Measurements from ENCODE around the gene NTRK2. TPM values are rescaled to one million over a fixed set of nuclear protein-coding genes. Genes with fewer than 3 reads are reported as not detected.

Gene NTRK2
- total RNA-seq, 1 donor from 2014 or later: 0.07 TPM

DNA sequence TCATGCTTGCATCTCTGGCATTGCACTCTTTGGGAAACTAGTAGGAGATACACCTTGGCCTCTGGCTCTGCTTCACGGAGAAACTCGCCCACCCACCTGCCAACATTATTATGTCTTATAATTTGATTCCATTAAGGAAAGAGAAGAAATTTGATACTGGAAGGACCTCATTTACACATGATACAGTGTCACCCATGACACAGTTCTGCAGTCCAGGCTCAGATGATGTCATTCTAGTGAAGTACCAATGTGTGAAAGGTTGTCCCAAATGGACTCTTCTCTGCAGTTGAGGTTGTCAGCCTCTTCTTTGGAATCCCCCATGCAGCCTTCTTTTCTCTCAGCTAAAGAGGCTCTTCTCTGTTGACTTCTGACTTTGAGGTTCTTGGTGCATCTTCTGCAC lies 329.1 kb downstream of the NTRK2 start:
- peaks cover 8% of the 10 kb centered on the region for H3K9me3 Mint-ChIP-seq
- H3K4me3 Mint-ChIP-seq: no peak overlapping the region
- H3K27me3 Mint-ChIP-seq: no peaks in the 10 kb centered on the region
- H3K36me3 Mint-ChIP-seq (ENCODE audit: low read depth): no peaks in the 10 kb centered on the region
- CTCF ChIA-PET: no interaction called here
- POLR2A ChIA-PET: no interaction called here
- TF ChIP-seq, protein P1, sequence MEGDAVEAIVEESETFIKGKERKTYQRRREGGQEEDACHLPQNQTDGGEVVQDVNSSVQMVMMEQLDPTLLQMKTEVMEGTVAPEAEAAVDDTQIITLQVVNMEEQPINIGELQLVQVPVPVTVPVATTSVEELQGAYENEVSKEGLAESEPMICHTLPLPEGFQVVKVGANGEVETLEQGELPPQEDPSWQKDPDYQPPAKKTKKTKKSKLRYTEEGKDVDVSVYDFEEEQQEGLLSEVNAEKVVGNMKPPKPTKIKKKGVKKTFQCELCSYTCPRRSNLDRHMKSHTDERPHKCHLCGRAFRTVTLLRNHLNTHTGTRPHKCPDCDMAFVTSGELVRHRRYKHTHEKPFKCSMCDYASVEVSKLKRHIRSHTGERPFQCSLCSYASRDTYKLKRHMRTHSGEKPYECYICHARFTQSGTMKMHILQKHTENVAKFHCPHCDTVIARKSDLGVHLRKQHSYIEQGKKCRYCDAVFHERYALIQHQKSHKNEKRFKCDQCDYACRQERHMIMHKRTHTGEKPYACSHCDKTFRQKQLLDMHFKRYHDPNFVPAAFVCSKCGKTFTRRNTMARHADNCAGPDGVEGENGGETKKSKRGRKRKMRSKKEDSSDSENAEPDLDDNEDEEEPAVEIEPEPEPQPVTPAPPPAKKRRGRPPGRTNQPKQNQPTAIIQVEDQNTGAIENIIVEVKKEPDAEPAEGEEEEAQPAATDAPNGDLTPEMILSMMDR (IDR thresholded peaks at IDR 0.05): no peak
- H3K27ac Mint-ChIP-seq: no peak overlapping the region
- no peak for ATAC-seq (ENCODE audit: low read depth)
- intact Hi-C loops (cut with micrococcal nuclease): no loop called here
- no peaks in the 10 kb centered on the region for H3K4me1 Mint-ChIP-seq
- DNase-seq: no peak

DNA sequence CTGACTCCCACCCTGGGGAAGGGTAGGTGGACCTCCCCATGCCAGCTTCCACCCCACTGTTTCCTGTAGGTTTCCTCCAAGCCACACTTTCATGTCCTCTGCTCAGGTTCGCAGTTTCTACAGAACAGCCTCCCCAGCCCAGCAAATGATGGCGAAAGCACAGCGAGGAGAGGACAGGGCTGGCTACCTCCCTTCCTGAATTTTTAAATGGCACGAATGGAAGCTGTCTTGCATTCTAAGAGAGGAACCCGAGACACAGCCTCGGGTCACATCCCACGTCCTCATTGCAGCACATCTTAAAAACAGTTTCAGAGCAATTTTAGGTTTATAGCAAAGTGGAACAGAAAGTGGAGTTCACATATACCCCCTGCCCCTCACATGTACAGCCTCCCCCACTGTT lies 330.3 kb downstream of the NTRK2 start:
- Mint-ChIP-seq H3K27ac (no peak overlapping the region), H3K9me3 (peaks cover 8% of the 10 kb centered on the region), H3K36me3 (ENCODE audit: low read depth) (no peaks in the 10 kb centered on the region), H3K4me1 (no peaks in the 10 kb centered on the region), H3K27me3 (no peaks in the 10 kb centered on the region), H3K4me3 (no peak overlapping the region)
- intact Hi-C loops (cut with micrococcal nuclease): no loop called here
- no peak for DNase-seq
- POLR2A ChIA-PET: no interaction called here
- CTCF ChIA-PET: no interaction called here
- TF ChIP-seq, protein P1 (IDR thresholded peaks at IDR 0.05): no peak
- no peak for ATAC-seq (ENCODE audit: low read depth)

DNA sequence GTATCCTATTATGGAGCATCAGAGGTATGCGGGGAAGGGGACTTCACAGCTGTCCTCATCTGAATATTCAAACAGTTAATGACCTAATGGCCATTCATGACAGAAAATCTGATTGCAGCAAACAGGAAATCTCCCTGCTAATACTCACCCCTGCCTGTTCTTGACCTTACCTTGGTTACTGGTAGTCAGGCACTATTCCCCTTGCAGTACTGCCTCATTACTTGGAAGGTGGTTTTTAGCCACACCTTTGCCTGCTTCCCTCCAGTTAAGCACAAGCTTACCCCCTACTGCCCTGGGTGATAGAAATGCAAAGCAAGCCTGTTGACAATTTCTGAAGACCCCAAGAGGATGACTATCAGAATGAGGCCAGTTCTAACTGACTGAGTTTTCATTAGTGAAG lies 332.4 kb downstream of the NTRK2 start:
- TF ChIP-seq, protein P1 (IDR thresholded peaks at IDR 0.05): no peak
- no peak overlapping the region for H3K4me3 Mint-ChIP-seq
- peaks cover 8% of the 10 kb centered on the region for H3K9me3 Mint-ChIP-seq
- H3K36me3 Mint-ChIP-seq (ENCODE audit: low read depth): no peaks in the 10 kb centered on the region
- POLR2A ChIA-PET: no interaction called here
- H3K4me1 Mint-ChIP-seq: no peaks in the 10 kb centered on the region
- no peak overlapping the region for H3K27ac Mint-ChIP-seq
- CTCF ChIA-PET: no interaction called here
- intact Hi-C loops (cut with micrococcal nuclease): no loop called here
- no peaks in the 10 kb centered on the region for H3K27me3 Mint-ChIP-seq
- DNase-seq (no peak), ATAC-seq (ENCODE audit: low read depth) (no peak)

DNA sequence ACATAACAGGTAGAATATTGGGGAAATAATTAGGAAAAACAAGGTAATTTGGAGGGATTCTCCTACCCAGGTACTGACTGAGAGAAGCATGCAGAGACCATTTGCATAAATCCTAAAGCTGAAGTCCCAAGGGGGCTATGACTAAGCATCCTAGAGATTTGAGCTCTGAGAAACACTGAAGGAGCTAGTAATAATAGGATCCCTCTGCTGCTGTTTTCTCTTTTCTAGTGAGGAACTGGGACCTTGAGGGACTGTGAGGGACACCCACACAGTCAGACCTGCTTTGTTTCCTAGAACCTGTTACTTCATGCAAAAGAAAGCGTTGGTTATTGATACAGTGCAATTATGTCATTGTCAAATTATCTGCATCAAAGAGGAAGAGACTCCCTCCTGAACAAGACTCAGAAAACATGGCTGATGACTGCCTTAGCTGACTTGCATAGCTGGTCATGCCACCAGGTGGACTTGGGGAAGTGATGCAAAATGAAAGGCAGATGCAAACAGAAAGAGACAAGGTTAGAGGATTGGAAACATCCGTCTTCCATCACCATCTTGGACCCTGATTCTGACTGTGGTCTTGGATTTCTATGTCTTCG lies 335.4 kb downstream of the NTRK2 start:
- CTCF ChIA-PET: no interaction called here
- DNase-seq (no peak), ATAC-seq (ENCODE audit: low read depth) (no peak)
- intact Hi-C loops (cut with micrococcal nuclease): no loop called here
- Mint-ChIP-seq H3K4me1 (no peaks in the 10 kb centered on the region), H3K27ac (no peak overlapping the region), H3K9me3 (peaks cover 8% of the 10 kb centered on the region), H3K4me3 (no peak overlapping the region), H3K36me3 (ENCODE audit: low read depth) (no peaks in the 10 kb centered on the region), H3K27me3 (no peaks in the 10 kb centered on the region)
- TF ChIP-seq, protein P1 (IDR thresholded peaks at IDR 0.05): no peak
- POLR2A ChIA-PET: no interaction called here

DNA sequence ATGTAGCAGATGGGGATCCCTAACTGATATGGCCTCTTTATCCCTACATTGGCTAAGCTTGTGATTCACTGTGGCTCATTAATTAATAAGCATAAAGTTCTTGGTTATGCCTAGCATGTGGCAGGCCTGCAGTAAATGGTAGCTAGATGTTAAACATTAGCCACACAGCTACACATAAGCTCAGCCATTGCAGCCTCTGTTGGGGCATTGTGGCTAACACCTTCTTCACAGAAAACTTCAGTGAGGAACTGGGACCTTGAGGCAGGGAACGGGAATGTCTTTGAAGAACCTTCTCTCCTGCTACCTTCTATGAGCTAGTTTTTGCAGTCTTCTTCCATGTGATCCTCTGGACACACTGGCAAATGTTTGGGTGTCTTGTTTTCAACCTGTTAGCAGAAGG lies 338.2 kb downstream of the NTRK2 start:
- intact Hi-C loops (cut with micrococcal nuclease): no loop called here
- no peaks in the 10 kb centered on the region for H3K27me3 Mint-ChIP-seq
- H3K36me3 Mint-ChIP-seq (ENCODE audit: low read depth): no peaks in the 10 kb centered on the region
- H3K4me3 Mint-ChIP-seq: no peak overlapping the region
- ATAC-seq (ENCODE audit: low read depth): no peak
- H3K27ac Mint-ChIP-seq: no peak overlapping the region
- POLR2A ChIA-PET: no interaction called here
- no peaks in the 10 kb centered on the region for H3K9me3 Mint-ChIP-seq
- TF ChIP-seq, protein P1 (IDR thresholded peaks at IDR 0.05): no peak
- CTCF ChIA-PET: no interaction called here
- H3K4me1 Mint-ChIP-seq: no peaks in the 10 kb centered on the region
- no peak for DNase-seq

Measured in activated B cell treated with CpG ODN at 0.5 μM for 24 hours (primary cell).